K562 (cell line): ENCODE results near the gene MRM2. TPM values are rescaled to one million over a fixed set of nuclear protein-coding genes. Genes with fewer than 3 reads are reported as not detected.

Experiments
- ATAC-seq: fragments of 200-7000 bp; cut with Tn5 transposase; 3 replicates; pipeline ENCODE4 v1.9.1; 2020; ENCODE audit warnings: moderate library complexity
- BruUV-seq: library from RNA; stranded (reverse); fragments of 400-500 nt; replicated peaks from 2 replicates; lab custom pipeline; 2021; lab: Mats Ljungman, UMichigan
- CTCF ChIA-PET: fragments of 300-600 bp; formaldehyde crosslinking; extraction: SDS; loops from one replicate; lab custom pipeline; 2021; ENCODE audit warnings: low intra/inter-chr PET ratio; lab: Yijun Ruan, JAX
- POLR2A ChIA-PET: fragments of 300-600, 350-650 bp; sonication (Branson Sonifier 250); formaldehyde crosslinking; extraction: SDS; loops from one replicate; lab custom pipeline; 2021; ENCODE audit warnings: antibody characterized with exemption, inconsistent platforms; lab: Yijun Ruan, JAX
- DNase-seq, 4 experiments: peaks; one replicate each; pipeline versions ENCODE4 v3.0.0 to v3.0.0-alpha.2; 2011 to 2018; ENCODE audit warnings: low spot score in 3 of 4, mixed read lengths in 3 of 4; ENCODE audit errors: extremely low read depth in 1 of 4
- FAIRE-seq: peaks from 2 replicates; lab custom pipeline; 2011; peaks lifted over from hg19 to GRCh38; lab: Jason Lieb, UNC
- H2AFZ ChIP-seq: 2 replicates; pipeline ENCODE4 v1.6.0; 2011; ENCODE audit warnings: low read depth, low read length, control low read depth, inconsistent platforms
- H3K27ac ChIP-seq: fragments of 200-600 bp; 3 replicates; pipeline ENCODE4 v1.8.0; 2011; ENCODE audit warnings: low read depth, mild to moderate bottlenecking, control low read depth, inconsistent platforms, low read length, moderate library complexity, mixed read lengths; ENCODE audit errors: extremely low read depth
- H3K27me3 ChIP-seq, 2 experiments: fragments of 300-600 bp in 1 of 2; 2 replicates in 1 of 2; 3 replicates in 1 of 2; pipeline versions ENCODE4 v1.6.0 to v1.8.0; 2011; ENCODE audit warnings: inconsistent platforms in 2 of 2, low read length in 2 of 2, mild to moderate bottlenecking in 1 of 2, mixed read lengths in 1 of 2, moderate library complexity in 1 of 2; ENCODE audit not compliant: control insufficient read depth in 2 of 2, insufficient read depth in 2 of 2
- H3K36me3 ChIP-seq: fragments of 300-600 bp; 3 replicates; pipeline ENCODE4 v1.8.0; 2011; ENCODE audit warnings: mild to moderate bottlenecking, low read length, inconsistent platforms; ENCODE audit not compliant: control insufficient read depth, insufficient read depth
- H3K4me1 ChIP-seq, 2 experiments: fragments of 200-600 bp in 1 of 2; replicated peaks in 1 of 2; 2 replicates in 1 of 2; 3 replicates in 1 of 2; pipeline versions ENCODE4 v1.5.1 to v1.8.0; 2011; ENCODE audit warnings: inconsistent platforms in 2 of 2, low read length in 2 of 2, mild to moderate bottlenecking in 1 of 2, mixed read lengths in 1 of 2, moderate library complexity in 1 of 2; ENCODE audit not compliant: control insufficient read depth in 2 of 2, insufficient read depth in 2 of 2
- H3K4me2 ChIP-seq: 2 replicates; pipeline ENCODE4 v1.6.1; 2011; ENCODE audit warnings: low read length, control low read depth, inconsistent platforms, mixed read lengths; ENCODE audit not compliant: insufficient read depth
- H3K4me3 ChIP-seq: fragments of 200-600 bp; sonication (generic), shearing (Covaris generic); 2 replicates; pipeline ENCODE4 v1.5.1; 2016; ENCODE audit warnings: control low read depth, inconsistent platforms
- H3K79me2 ChIP-seq: fragments of 200-600 bp; 3 replicates; pipeline ENCODE4 v1.8.0; 2011; ENCODE audit warnings: low read length, inconsistent platforms; ENCODE audit not compliant: control insufficient read depth, insufficient read depth
- H3K9ac ChIP-seq, 2 experiments: 2 replicates each; pipeline versions ENCODE4 v1.6.0 to v1.6.1; 2011; ENCODE audit warnings: low read depth in 2 of 2, low read length in 2 of 2, control low read depth in 1 of 2, inconsistent platforms in 1 of 2, mild to moderate bottlenecking in 1 of 2, mixed read lengths in 1 of 2; ENCODE audit not compliant: insufficient read depth in 1 of 2
- H3K9me1 ChIP-seq: one replicate; pipeline ENCODE4 v1.6.0; 2011; ENCODE audit warnings: inconsistent platforms, mild to moderate bottlenecking, low read length, moderate library complexity; ENCODE audit not compliant: control insufficient read depth, insufficient read depth
- H3K9me3 ChIP-seq: replicated peaks from 2 replicates; pipeline ENCODE4 v1.5.1; 2011; ENCODE audit warnings: low read depth, low read length, inconsistent platforms; ENCODE audit not compliant: control insufficient read depth, insufficient read depth
- H4K20me1 ChIP-seq: replicated peaks from 2 replicates; pipeline ENCODE4 v1.6.1; 2011; ENCODE audit warnings: low read length, inconsistent platforms, mixed read lengths; ENCODE audit not compliant: control insufficient read depth, insufficient read depth
- AFF4 ChIP-seq: sonication (generic); formaldehyde crosslinking; IDR thresholded peaks from 2 replicates; pipeline ENCODE4 v1.8.0; 2023; ENCODE audit warnings: mild to moderate bottlenecking, missing genetic modification reagents
- WGBS: fragments of 100-300 bp; shearing (Covaris generic); methylation state at CpG from one replicate; pipeline ENCODE4 v1.1.6; 2016; ENCODE audit warnings: low coverage, mixed read lengths; ENCODE audit not compliant: insufficient coverage; ENCODE audit errors: missing lambda C conversion rate; 5-methylcytosine and 5-hydroxymethylcytosine counted together
- in situ Hi-C: fragments of 300-500 bp; cut with MboI; formaldehyde crosslinking; loops from 4 replicates; pipeline ENCODE4 v1.15.0; 2018; ENCODE audit warnings: inconsistent platforms, mixed read lengths
- intact Hi-C: fragments of 100-400 bp; cut with micrococcal nuclease; formaldehyde crosslinking; loops from 2 replicates; pipeline ENCODE4 v1.14.2; 2022
- polyA plus RNA-seq, 8 experiments: library from polyadenylated mRNA; depleted of rRNA in 4 of 8; stranded (reverse) in 5 of 8; unstranded in 3 of 8; fragments of >200 nt; fragmentation: Nextera tagmentation in 2 of 8; fragmentation: Illumina TruSeq in 1 of 8; extraction: Ambion mirVana in 2 of 8; extraction: Trizol in 1 of 8; gene quantifications; 2 replicates each; pipeline versions ENCODE4 v1.2.1 to v1.2.3, GENCODE V29; 2011 to 2014; ENCODE audit warnings: inconsistent platforms in 1 of 8, missing spikeins in 1 of 8
- total RNA-seq, 7 experiments: library from RNA; depleted of rRNA in 6 of 7; stranded (reverse); fragments of >200 nt in 6 of 7; fragmentation: Illumina TruSeq in 2 of 7; extraction: Trizol in 2 of 7; gene quantifications; 2 replicates each; pipeline versions ENCODE4 v1.2.1 to v1.2.3, GENCODE V29; 2011 to 2021; ENCODE audit warnings: low replicate concordance in 1 of 7

MRM2 gene
- total and polyA plus RNA-seq, 9 of the 15 experiments (the other 6 are each of a cell fraction or from before 2014, with no cell fraction given) = 32.4 to 116 (median 50.5) TPM

GRCh38 chr7:2253021-2253420, 11.0 kb upstream of the MRM2 start:
- H3K4me1 ChIP-seq = peaks cover 9 to 29% of the 10 kb centered on the region in 2 experiments; a peak in 3 of 5 replicates
- no peak overlapping the region for H3K27ac ChIP-seq
- ATAC-seq (no peak), FAIRE-seq (no peak), DNase-seq (no peak)
- H3K27me3 ChIP-seq = no peaks in the 10 kb centered on the region
- no peak overlapping the region for H2AFZ ChIP-seq
- H4K20me1 ChIP-seq = no peaks in the 10 kb centered on the region
- H3K4me2 ChIP-seq = no peak overlapping the region
- TF ChIP-seq AFF4 (CRISPR knock-in tag) = no peak
- intact Hi-C loops = no loop called here
- H3K9me1 ChIP-seq = peaks cover 2% of the 10 kb centered on the region
- no TSS peak for BruUV-seq
- peak overlapping the region in 1 of 2 experiments; percentile 45; a peak in 2 of 4 replicates for H3K9ac ChIP-seq
- in situ Hi-C loops = loop anchor here (5.0 kb wide), 1 partner anchor 804 kb away; no protein-coding TSS in a partner anchor
- no peak overlapping the region for H3K4me3 ChIP-seq
- WGBS = 89% methylated on average over 8 of the region's 9 CpGs
- no peaks in the 10 kb centered on the region for H3K79me2 ChIP-seq
- H3K36me3 ChIP-seq = peaks cover 57% of the 10 kb centered on the region; the same call in 2 of the 3 replicates
- no peaks in the 10 kb centered on the region for H3K9me3 ChIP-seq
- ChIA-PET POLR2A (interaction anchor here (1.2 kb wide), 1 partner anchor 101 kb away, joined by 3 read pairs; no protein-coding TSS in a partner anchor), CTCF (no interaction called here)
